GM23248 (cell line): ENCODE measurements around the gene NCBP2L. TPM values are rescaled to one million over a fixed set of nuclear protein-coding genes. Genes with fewer than 3 reads are reported as not detected.

ENCODE experiments used
- DNase-seq: peaks from one replicate; pipeline ENCODE4 v3.0.0-alpha.2; 2015
- H2AFZ ChIP-seq: fragments of 200-600 bp; sonication (generic); 2 replicates; pipeline ENCODE4 v1.6.1; 2016; ENCODE audit warnings: antibody characterized with exemption
- H3F3A ChIP-seq: fragments of 200-600 bp; sonication (generic); 2 replicates; pipeline ENCODE4 v1.6.1; 2016; ENCODE audit warnings: mild to moderate bottlenecking, antibody characterized with exemption, mixed run types; ENCODE audit not compliant: insufficient read depth
- H3K27ac ChIP-seq: fragments of 200-600 bp; sonication (generic); 2 replicates; pipeline ENCODE4 v1.5.1; 2016; ENCODE audit warnings: mild to moderate bottlenecking
- H3K27me3 ChIP-seq: fragments of 200-600 bp; sonication (generic); replicated peaks from 2 replicates; pipeline ENCODE4 v1.6.1; 2016; ENCODE audit warnings: mild to moderate bottlenecking; ENCODE audit not compliant: insufficient read depth
- H3K36me3 ChIP-seq: fragments of 200-600 bp; sonication (generic); 2 replicates; pipeline ENCODE4 v1.6.1; 2016; ENCODE audit warnings: low read depth, mild to moderate bottlenecking
- H3K4me1 ChIP-seq: fragments of 200-600 bp; sonication (generic); 2 replicates; pipeline ENCODE4 v1.6.1; 2016; ENCODE audit warnings: mild to moderate bottlenecking; ENCODE audit not compliant: insufficient read depth
- H3K4me2 ChIP-seq: fragments of 200-600 bp; sonication (generic); one replicate; pipeline ENCODE4 v1.6.1; 2016; ENCODE audit warnings: mild to moderate bottlenecking; ENCODE audit not compliant: unreplicated experiment
- H3K4me3 ChIP-seq: fragments of 200-600 bp; sonication (generic); 2 replicates; pipeline ENCODE4 v1.5.1; 2016; ENCODE audit warnings: mild to moderate bottlenecking
- H3K79me2 ChIP-seq: fragments of 200-600 bp; sonication (generic); 2 replicates; pipeline ENCODE4 v1.6.1; 2016; ENCODE audit warnings: mild to moderate bottlenecking; ENCODE audit not compliant: insufficient read depth
- H3K9ac ChIP-seq: fragments of 200-600 bp; sonication (generic); 2 replicates; pipeline ENCODE4 v1.6.1; 2016; ENCODE audit warnings: mild to moderate bottlenecking
- H3K9me2 ChIP-seq: fragments of 200-600 bp; sonication (generic); 2 replicates; pipeline ENCODE4 v1.6.1; 2016; ENCODE audit warnings: mixed run types, mild to moderate bottlenecking, moderate library complexity; ENCODE audit not compliant: insufficient read depth
- H3K9me3 ChIP-seq: fragments of 200-600 bp; sonication (generic); one replicate; pipeline ENCODE4 v1.6.1; 2017; ENCODE audit warnings: low read depth
- H4K20me1 ChIP-seq: fragments of 200-600 bp; sonication (generic); 2 replicates; pipeline ENCODE4 v1.6.0; 2016; ENCODE audit not compliant: insufficient read depth
- EZH2 ChIP-seq: fragments of 200-600 bp; sonication (generic); IDR thresholded peaks from 2 replicates; pipeline ENCODE4 v1.6.1; 2018; ENCODE audit warnings: antibody characterized with exemption, mild to moderate bottlenecking; ENCODE audit not compliant: insufficient read depth, poor library complexity, severe bottlenecking
- EZH2phosphoT487 ChIP-seq: fragments of 200-600 bp; sonication (generic); IDR thresholded peaks from 2 replicates; pipeline ENCODE4 v1.6.1; 2018; ENCODE audit warnings: antibody characterized with exemption, moderate library complexity, mild to moderate bottlenecking, low read depth; ENCODE audit not compliant: insufficient read depth
- WGBS, 2 experiments: methylation state at CpG; one replicate each; pipeline ENCODE4 v1.1.6; 2015 to 2017; ENCODE audit warnings: low lambda C conversion rate in 2 of 2, low coverage in 1 of 2; ENCODE audit errors: missing lambda C conversion rate in 2 of 2; 5-methylcytosine and 5-hydroxymethylcytosine counted together
- in situ Hi-C: fragments of 300-500 bp; cut with MboI; formaldehyde crosslinking; loops from 2 replicates; pipeline ENCODE4 v1.15.0; 2020
- polyA plus RNA-seq: library from polyadenylated mRNA; unstranded; fragments of >200 nt; fragmentation: Nextera tagmentation; extraction: Ambion mirVana; gene quantifications from 2 replicates; pipeline ENCODE4 v1.2.1, GENCODE V29; 2016
- total RNA-seq: library from RNA; depleted of rRNA; stranded (reverse); fragments of >200 nt; shearing (Covaris generic); gene quantifications from 2 replicates; pipeline ENCODE4 v1.2.3, GENCODE V29; 2014

The NCBP2L gene
- total and polyA plus RNA-seq, 2 experiments from 2014 or later: not detected

- H3K4me2 ChIP-seq: no peak overlapping the region
- H3K9ac ChIP-seq: no peak overlapping the region
- H3K4me1 ChIP-seq: peaks cover 9% of the 10 kb centered on the region; the same call in 1 of the 2 replicates
- no peaks in the 10 kb centered on the region for H3K79me2 ChIP-seq
- no peaks in the 10 kb centered on the region for H3K9me3 ChIP-seq
- H3K4me3 ChIP-seq: no peak overlapping the region
- H2AFZ ChIP-seq: no peak overlapping the region
- H3K36me3 ChIP-seq: no peaks in the 10 kb centered on the region
- no peak for DNase-seq
- H3K27ac ChIP-seq: no peak overlapping the region
- H3K27me3 ChIP-seq: 0 out of 2 replicates have a peak, but pooled peaks cover 3% of the 10 kb centered on the region
- 70 to 72% methylated on average over 5 to 6 of the region's 6 CpGs for WGBS, 2 experiments
- H4K20me1 ChIP-seq: no peaks in the 10 kb centered on the region
- in situ Hi-C loops: no loop called here
- no peaks in the 10 kb centered on the region for H3F3A ChIP-seq
- no peaks in the 10 kb centered on the region for H3K9me2 ChIP-seq
- TF ChIP-seq EZH2 (no peak), EZH2phosphoT487 (no peak)
Observed at GRCh38 chrX:107748506-107748905, 29.0 kb upstream of the NCBP2L start.

GRCh38 chrX:107750263-107750662, 27.3 kb upstream of the NCBP2L start:
- H3K27me3 ChIP-seq: no peaks in the 10 kb centered on the region
- no peaks in the 10 kb centered on the region for H3K36me3 ChIP-seq
- WGBS, 2 experiments: 81 to 94% methylated on average over 6 of the region's 6 CpGs
- H3K27ac ChIP-seq: no peak overlapping the region
- H3K79me2 ChIP-seq: no peaks in the 10 kb centered on the region
- no peak overlapping the region for H2AFZ ChIP-seq
- in situ Hi-C loops: no loop called here
- H3K9me2 ChIP-seq: no peaks in the 10 kb centered on the region
- H4K20me1 ChIP-seq: no peaks in the 10 kb centered on the region
- no peaks in the 10 kb centered on the region for H3K9me3 ChIP-seq
- no peaks in the 10 kb centered on the region for H3F3A ChIP-seq
- no peak for DNase-seq
- TF ChIP-seq EZH2 (no peak), EZH2phosphoT487 (no peak)
- H3K4me2 ChIP-seq: no peak overlapping the region
- no peak overlapping the region for H3K4me3 ChIP-seq
- peaks cover 9% of the 10 kb centered on the region; the same call in 1 of the 2 replicates for H3K4me1 ChIP-seq
- no peak overlapping the region for H3K9ac ChIP-seq

- no peak overlapping the region for H2AFZ ChIP-seq
- no peak for TF ChIP-seq EZH2
- no peak for TF ChIP-seq EZH2phosphoT487
- H3K36me3 ChIP-seq: no peaks in the 10 kb centered on the region
- H3K4me2 ChIP-seq: no peak overlapping the region
- no peaks in the 10 kb centered on the region for H3F3A ChIP-seq
- H3K27ac ChIP-seq: no peak overlapping the region
- 87 to 89% methylated on average over 7 of the region's 7 CpGs for WGBS, 2 experiments
- H3K79me2 ChIP-seq: no peaks in the 10 kb centered on the region
- in situ Hi-C loops: no loop called here
- no peaks in the 10 kb centered on the region for H3K27me3 ChIP-seq
- H3K9ac ChIP-seq: no peak overlapping the region
- DNase-seq: no peak
- H3K4me1 ChIP-seq: peaks cover 9% of the 10 kb centered on the region; the same call in 1 of the 2 replicates
- H3K9me3 ChIP-seq: no peaks in the 10 kb centered on the region
- no peaks in the 10 kb centered on the region for H4K20me1 ChIP-seq
- no peak overlapping the region for H3K4me3 ChIP-seq
- no peaks in the 10 kb centered on the region for H3K9me2 ChIP-seq
Observed at GRCh38 chrX:107750861-107751445, 26.6 kb upstream of the NCBP2L start.

- Histone ChIP-seq H4K20me1 (no peaks in the 10 kb centered on the region), H3K79me2 (no peaks in the 10 kb centered on the region), H2AFZ (no peak overlapping the region), H3K27ac (no peak overlapping the region), H3K36me3 (no peaks in the 10 kb centered on the region), H3K4me3 (no peak overlapping the region), H3K9ac (no peak overlapping the region), H3K4me1 (peaks cover 9% of the 10 kb centered on the region; the same call in 1 of the 2 replicates), H3F3A (no peaks in the 10 kb centered on the region), H3K9me3 (no peaks in the 10 kb centered on the region), H3K4me2 (no peak overlapping the region), H3K27me3 (no peaks in the 10 kb centered on the region), H3K9me2 (no peaks in the 10 kb centered on the region)
- WGBS, 2 experiments: 81 to 88% methylated on average over 3 of the region's 3 CpGs
- in situ Hi-C loops: no loop called here
- no peak for DNase-seq
- TF ChIP-seq EZH2phosphoT487 (no peak), EZH2 (no peak)
Observed at GRCh38 chrX:107752043-107752442, 25.5 kb upstream of the NCBP2L start.

GRCh38 chrX:107752714-107753113, 24.8 kb upstream of the NCBP2L start:
- TF ChIP-seq EZH2phosphoT487: no peak
- no peak for TF ChIP-seq EZH2

More at GRCh38 chrX:107752714-107753113, 24.8 kb upstream of the NCBP2L start:
- H3K4me1 ChIP-seq: peaks cover 3% of the 10 kb centered on the region; the same call in 1 of the 2 replicates
- 82 to 86% methylated on average over 2 to 3 of the region's 3 CpGs for WGBS, 2 experiments
- in situ Hi-C loops: no loop called here
- H3K27ac ChIP-seq: no peak overlapping the region
- no peaks in the 10 kb centered on the region for H3F3A ChIP-seq
- H3K79me2 ChIP-seq: no peaks in the 10 kb centered on the region
- H3K9me2 ChIP-seq: no peaks in the 10 kb centered on the region
- no peaks in the 10 kb centered on the region for H3K27me3 ChIP-seq
- H2AFZ ChIP-seq: no peak overlapping the region
- H4K20me1 ChIP-seq: no peaks in the 10 kb centered on the region
- H3K9ac ChIP-seq: no peak overlapping the region
- no peaks in the 10 kb centered on the region for H3K9me3 ChIP-seq
- no peaks in the 10 kb centered on the region for H3K36me3 ChIP-seq
- H3K4me3 ChIP-seq: no peak overlapping the region
- no peak for DNase-seq
- H3K4me2 ChIP-seq: no peak overlapping the region
